Cortex of kidney (tissue), 1 donor: ENCODE data around the gene RFT1.
"Not testable (repeated sequence)": the region's sequence is repeated elsewhere in the genome, so short reads cannot be mapped to it uniquely, and the experiment has no call there.

ENCODE experiments used
- DNase-seq: peaks from one replicate; lab custom pipeline; 2025; lab: John Stamatoyannopoulos, UW

RFT1 gene

DNA sequence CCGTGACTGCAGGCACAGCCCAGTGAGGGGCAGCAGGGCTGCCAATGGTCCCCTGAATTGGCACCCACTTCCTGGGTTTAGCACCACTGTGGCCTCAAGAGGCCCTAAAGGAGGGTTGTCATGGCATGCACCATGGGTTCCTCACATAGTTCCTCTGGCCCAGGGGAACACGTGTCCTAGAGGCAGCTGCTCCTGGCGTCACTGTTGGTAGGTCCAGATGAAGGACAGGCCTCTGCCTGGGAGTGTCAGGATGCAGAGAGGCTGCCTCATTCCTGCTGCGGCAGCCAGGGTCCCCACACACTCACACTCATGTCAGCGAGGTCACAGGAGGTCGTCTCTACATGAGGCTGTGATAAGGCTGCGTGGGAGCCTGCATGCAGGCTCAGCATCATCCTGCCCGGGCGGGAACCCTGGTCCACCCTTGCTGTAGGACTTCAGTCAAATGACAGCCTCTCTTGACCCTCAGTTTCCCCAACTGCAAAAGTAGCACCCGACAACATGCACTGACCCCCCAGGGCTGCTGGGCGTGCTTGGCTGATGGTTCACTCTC is 58.3 kb downstream of the RFT1 start:
- no peak for DNase-seq

DNA sequence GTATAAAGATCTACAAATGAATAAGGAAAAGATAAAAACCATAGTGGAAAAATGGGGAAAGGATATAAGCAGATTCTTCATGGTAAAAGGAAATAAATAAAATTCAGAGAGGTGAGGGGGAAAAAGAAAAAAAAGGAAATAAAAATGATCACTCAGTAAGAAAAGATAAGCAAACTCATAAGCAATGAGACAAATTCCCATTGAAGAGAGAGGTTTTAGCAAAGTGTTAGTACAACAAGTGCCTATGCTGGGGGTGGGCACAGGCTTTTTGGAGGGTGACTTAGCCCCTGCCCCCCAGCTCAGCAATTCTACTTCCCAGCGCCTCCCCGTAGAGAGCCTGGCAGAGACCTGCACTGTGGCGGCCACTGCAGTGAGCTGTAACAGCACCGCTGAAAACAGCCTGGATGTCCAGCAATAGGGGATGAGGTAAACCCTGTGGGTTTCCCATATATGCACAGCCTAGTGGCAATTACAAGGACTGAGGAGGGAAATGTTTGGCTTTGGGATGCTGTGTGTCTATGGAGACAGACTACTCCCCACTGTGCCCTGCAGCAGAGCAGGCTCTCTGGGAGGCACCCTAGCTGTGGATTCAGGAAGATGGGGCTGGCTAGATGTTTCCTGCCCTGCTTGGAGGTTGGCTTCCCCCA is 60.7 kb downstream of the RFT1 start:
- DNase-seq = no peak

DNA sequence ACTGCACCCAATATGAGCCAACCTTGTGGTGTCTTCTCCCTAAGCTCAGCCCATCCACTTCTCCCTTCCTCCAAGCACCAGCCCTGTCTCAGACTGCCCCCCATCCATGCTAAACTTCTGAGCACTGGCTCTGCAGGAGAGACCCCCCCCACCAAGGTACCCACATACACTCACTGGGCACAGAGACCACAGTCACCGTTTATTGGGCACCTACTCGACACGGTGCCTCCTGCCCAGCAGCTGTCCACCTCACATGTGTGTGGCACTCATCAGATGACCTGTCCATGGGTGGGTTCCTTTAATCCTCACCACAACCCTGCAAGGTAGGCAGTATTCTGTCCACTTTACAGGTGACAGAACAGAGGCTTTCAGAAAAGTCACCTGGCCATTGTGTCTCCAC is 62.1 kb downstream of the RFT1 start:
- no peak for DNase-seq

DNA sequence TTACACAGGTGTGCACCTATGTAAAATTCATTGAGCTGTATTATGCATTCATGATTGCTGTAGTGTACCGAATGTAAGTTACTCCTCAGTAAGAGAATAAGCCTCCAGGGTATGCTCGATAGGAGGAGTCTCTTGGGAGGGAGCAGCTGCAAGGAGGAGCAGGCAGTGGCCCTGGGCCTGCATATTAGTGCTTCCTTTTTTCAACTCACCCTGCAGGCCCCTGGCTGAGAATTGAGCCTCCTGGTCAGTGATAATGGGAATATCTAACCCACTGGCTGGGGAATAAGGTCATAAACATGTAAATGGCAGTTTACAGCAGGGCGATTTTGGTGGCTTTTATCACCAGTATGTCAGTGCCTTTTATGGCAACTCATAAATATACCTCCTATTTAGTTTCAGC is 62.7 kb downstream of the RFT1 start:
- no peak for DNase-seq

DNA sequence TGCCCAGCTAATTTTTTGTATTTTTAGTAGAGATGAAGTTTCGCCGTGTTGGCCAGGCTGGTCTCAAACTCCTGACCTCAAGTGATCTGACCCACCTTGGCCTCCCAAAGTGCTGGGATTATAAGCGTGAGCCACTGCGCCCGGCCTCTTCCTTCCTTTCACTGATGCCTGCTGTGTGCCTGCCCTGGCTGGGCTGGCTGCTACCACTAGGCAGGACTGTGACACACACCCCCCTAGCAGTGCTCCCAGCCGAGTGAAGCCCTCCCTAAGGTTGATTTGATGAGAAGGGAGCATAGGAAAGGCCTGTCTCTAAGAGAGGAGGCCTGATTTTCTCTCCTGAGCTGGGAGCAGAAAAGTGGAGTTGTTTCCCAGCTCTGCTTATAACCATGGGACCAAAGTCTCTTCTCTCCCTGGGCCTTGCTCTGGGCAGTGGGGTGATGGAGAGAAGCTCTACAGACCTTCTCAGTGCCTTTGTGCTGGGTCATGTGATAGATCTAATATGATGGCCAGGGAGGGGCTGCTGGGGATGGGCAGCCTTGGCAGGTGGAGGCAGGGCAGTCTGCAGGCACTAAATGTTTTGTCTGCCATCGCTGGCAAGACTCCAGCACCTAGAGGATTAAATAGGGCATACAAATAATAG is 64.3 kb downstream of the RFT1 start:
- DNase-seq = no peak

DNA sequence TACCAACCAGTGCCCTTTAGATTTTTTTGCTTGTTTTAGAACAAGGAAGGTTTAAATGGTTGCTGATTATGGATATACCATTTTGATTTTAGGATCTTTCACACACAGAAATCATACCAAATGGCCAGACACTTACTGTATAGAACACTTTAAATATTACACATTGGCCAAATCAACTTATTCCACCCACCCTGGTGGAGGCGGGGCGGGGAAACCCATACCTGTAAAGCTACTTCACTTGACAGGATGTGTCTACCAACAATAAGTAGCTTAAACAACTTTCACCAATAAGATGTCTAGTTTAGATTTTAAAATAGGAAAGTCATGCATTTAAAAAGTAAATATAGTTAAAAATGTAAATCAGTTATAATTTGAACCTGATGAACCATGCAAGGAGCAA is 67.3 kb downstream of the RFT1 start:
- DNase-seq = no peak

DNA sequence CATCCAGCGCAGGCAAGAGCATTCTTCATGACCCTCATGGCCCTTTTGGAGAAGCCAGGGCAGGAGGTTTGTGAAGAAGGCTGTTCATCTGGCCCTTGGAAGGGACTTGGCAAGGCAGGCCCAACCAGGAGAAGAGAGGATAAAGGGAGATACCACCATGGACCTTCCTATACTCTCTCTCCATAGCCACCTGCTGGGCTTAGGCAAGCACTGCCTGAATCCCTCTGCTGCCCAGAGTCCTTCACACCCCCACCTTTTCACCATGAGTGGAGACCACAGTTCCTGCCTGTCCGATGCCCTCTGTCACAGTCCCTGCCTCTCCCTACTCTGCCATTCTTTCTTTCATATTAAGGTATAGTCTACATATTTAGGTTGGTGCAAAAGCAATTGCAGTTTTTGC is 73.8 kb downstream of the RFT1 start:
- DNase-seq = no peak

DNA sequence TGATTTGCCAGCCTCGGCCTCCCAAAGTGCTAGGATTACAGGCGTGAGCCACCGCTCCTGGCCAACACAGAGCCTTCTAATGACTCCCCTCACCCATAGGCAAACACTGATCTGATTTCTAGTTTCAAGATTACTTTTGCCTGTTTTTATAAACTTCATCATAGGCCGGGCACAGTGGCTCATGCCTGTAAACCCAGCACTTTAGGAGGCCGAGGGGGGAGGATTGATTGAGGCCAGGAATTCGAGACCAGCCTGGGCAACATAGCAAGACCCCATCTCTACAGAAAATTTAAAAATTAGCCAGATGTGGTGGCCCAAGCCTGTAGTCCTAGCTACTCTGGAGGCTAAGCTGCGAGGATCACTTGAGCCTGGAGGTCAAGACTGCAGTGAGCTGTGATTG is 76.0 kb downstream of the RFT1 start:
- DNase-seq = not testable (repeated sequence)

DNA sequence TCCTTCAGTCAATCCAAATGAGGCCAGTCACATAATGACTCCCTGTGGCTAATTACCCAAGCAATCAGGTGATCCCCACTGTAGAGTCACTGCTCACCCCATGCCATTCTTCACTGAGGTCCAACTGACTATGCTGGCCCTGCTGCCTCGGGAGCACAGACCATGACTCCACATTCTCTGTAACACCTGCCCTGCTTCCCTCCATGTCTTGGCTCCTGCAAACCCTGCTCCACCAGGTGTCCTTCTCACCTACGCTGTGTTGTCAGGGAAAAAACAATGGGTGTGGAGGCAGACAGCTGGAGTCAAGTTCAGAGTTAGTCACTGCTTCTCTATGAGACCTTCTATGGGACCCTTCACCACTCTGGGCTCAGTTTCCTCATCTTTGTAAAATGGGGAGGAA is 78.3 kb downstream of the RFT1 start:
- DNase-seq = no peak

DNA sequence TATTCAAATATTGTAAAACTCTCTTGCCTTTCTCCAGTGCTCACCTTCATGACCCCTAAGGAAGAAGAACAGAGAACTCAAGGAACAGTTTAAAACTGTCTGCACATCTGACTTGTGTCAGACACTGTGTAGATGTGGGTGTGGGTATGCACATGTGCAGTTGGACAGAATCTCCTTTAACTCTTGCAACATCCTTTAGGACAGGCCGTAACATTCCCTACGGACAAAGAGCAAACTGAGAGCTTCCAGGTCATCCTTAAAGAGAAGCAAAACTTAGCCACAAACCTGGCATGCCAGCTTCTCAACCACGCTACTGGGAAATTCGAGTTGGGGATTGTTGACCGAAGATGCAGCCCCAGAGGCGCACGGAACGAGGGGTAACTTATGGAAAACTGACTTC is 80.2 kb downstream of the RFT1 start:
- no peak for DNase-seq

DNA sequence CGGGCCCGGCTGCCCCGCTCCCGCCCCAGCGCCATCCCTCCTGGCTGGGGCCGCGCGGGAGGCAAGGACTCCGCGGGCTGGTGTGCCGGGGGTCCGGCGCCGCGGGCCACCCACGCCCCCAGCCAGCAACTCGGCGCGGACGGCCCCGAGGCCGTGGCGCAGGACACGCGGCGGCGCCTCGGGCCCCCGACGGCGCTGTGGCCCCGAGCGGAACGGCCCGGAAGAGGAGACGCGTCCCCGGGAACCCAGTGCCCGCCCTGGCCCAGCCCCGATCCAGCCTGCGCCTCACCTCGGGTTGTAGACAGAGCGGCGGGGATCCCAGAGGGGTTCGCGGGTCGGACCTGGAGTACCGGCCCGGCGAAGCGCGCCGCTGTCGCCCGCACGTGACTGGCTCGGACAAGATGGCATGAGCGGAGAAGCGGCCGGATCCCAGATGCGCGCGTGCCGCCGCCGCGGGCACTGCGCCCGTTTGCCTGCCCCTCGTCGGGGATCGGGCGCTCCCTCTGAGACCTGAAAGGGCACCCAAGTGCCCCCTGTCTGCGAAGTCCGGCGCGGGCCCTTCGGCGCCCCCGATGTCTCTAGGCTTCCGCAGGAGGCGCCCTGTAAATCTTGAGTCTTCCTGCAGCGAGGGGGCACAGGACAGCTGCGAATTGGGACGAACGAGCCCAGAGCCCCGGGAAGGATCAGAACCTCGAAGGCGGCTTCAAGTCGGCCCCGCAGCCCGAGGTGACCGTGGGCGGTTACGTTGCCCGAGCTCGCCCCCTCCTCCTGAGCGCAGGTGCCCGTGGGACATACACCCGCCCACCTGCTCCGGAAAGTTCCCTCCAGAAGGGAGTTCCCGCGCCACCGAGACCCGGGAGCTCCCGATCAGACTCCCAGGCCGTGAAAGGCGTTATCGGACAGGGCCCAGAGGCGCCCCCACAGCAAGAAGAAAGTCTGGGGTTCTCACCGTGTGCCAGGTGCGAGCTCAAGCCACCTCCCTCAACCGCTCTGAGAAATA is 83.8 kb downstream of the RFT1 start:
- DNase-seq = no peak

DNA sequence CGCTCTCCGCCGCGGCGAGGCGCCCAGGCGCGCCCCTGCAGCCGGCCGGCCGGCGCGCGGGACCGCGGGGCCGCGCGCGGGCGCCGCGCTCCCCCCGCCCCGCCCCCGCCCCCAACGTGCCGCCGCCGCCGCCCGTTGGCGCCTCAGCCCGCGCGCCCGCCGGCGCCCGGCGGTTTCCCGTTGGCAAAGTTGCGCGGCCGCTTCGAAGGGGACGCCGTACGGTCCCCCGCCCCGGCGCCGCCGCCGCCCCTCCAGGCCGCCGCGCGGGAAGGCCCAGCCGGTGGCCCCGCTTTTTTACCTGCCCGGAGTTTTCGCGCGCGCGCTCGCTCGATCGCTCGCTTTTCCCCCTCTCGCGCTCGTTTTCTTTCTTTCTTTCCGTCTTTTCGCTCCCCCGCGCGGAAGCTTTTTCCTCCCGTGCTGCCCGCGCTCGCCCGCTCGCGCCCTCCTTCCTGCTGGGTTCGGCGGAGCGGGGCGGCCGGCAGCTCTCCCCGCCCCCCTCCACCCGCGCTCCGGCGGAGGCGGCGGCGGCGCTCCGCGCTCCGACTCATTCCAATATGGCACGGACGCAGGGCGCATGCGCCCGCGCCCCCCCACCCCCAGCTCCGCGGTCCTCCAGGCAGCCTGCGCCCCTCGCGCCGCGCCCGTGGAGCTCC is 84.6 kb downstream of the RFT1 start, which contains the start of gene SFMBT1:
TSS of gene SFMBT1 (minus strand) at position 556 of the 653 bp plus-strand sequence. CDS start 76,945 bp downstream, outside the sequence.
- DNase-seq = no peak

DNA sequence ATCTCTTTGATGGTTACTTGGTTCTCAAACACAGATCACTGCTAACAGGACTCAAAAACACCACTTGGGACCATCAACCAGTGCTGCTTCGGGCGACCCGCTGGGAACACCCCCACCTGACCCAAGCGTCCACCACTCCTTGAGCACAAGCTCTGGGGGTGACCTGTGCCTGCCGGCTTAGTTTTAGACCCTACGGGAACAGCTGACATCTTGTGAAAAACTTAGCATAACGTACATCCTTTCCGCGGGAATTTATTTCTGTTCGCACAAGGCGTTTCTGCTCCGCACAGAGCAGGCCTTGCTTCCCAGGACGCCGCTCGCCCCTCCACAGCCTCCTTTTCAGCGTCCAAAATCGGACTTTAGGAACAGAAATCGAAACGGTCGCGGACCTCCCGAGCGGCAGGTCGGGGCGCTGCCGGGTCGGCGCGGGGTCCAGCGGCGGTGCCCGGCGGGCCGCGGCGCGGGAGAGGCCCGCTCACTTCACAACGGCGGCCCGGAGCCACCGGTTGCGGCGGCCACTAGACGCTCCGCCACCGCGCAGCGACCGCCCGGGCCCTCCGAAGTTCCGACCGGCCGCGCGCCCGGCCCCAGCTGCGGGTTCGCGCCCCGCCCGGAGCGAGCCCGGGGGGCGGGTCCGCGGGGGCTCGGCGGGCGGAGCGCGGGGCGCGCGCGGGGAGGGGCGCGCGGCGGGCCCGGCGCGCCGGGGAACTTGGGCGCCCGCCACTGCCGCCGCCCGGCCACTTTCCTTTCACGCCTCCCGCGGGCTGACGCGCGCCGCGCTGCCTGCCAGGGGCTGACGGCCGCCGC is 85.3 kb downstream of the RFT1 start:
- DNase-seq = no peak

DNA sequence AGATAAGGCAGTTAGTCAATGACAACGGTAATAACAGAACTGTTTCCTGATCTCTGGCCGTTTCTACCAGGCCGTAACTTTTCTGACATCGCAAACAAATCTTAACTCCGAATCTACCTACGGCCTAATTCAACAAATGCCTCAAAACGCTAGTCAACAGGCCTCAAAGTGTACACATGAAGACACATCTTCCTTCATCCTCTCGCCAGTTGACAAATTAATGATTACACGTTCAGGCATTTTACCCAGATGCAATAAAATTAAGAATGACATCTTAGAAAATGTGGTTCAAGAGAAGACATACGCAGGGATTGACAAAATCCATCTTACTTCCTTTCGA is 85.9 kb downstream of the RFT1 start:
- DNase-seq = no peak

DNA sequence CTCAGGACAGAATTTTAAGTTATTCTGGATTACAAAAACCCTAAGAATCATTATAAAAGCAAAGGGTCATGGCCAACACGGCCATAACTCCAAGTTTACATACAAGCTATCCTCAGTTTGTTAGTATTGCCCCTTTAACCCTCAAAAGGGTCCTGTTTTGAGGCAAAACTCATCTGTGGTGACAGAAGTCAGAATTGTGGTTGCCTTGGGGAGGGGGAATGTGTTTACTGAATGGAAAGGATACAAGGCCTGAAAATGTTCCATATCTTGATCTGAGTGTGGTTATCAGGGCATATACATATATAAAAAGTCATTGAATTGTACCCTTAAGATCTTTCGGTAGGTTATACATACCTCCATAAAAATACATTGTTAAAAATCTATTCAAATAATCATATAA is 86.5 kb downstream of the RFT1 start:
- no peak for DNase-seq

DNA sequence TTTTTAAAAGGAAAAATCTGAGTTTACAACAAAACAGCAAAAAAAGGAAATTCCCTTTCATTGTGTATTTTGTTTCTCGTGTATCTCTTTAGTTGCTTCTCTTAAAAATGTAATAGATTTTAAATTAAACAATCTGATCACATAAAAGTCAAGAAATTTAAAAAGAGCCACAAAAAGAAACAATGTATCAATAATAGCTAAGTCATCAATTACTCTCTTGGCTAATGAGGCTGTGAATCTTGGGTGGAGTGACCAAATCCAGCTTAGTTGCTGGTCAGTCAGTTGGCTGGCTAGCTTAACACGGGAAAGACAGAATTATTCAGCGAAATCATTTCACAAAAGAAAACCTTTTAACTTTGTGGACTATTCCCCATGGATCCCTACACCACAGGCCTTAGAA is 87.6 kb downstream of the RFT1 start:
- no peak for DNase-seq

DNA sequence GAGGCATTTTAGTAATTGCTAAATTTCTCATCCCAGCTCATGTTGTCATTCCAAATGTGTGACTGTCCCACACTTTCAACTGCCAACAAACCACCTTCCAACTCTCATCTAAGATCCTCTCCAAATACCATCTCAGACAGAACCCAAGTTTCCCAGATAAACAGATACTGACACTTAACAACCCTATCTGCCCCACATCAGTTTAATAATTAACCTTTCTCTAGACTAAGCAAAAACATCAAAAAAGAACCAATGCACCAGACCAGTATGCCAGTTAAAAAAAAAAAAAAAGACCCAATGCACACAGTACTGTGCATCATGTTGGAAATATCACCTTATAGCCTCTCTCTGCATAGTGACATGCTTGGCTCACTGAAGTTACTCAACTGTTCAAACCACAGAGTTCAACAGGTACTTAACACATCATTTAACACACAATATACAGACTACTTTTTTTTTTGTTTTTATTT is 89.8 kb downstream of the RFT1 start:
- no peak for DNase-seq

DNA sequence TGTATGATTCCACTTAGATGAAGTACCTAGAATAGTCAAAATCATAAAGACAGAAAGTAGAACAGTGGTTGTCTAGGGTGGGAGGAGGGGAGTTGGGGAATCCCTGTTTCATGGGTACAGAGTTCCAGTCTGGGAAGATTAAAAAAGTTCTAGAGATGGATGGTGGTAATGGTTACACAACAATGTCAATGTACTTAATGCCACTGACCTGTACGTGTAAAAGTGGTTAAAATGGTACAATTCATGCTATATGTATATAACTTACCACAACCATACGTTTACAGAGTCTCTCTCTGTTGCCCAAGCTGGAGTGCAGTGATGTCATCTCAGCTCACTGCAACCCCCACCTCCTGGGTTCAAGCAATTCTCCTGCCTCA is 90.9 kb downstream of the RFT1 start:
- no peak for DNase-seq

DNA sequence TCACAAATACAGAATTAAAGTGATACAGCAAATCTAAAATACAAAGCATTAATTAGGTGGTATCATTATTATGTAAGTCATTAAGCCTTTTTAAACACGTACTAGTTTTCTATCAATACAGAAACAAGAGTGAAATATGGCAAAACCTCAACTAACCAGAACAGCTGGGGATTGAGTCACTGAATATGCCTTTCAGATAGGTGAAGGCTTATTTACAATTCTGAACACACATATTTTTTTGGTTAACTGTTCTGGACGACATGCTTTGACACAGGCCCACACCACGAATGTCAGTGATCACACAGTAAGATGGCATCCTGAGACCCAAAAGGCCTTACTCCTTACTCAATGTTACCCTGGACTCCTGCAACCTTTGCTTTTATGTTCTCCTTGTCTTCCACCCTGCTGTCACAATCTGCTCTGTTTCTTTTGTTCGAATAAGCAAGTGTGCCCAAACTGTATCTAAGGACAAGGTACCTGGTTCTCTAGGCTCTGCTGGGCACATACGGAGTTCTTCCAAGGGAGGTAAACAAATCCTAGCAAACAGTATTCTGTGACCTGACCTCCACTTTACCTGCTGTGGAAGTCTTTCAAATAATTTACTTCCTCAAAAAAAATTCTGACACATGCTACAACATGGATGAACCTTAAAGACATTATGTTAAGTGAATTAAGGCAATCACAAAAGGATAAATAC is 91.4 kb downstream of the RFT1 start:
- no peak for DNase-seq
